SK-N-SH treated with all-trans-retinoic acid at 6 μM for 48 hours (cell line): ENCODE data around the gene CHN1.

Experiments used
- ARNTL ChIP-seq: fragments of 450-650 bp; formaldehyde crosslinking; IDR thresholded peaks from 2 replicates; pipeline ENCODE4 v1.5.0; 2020; ENCODE audit warnings: low read depth, mild to moderate bottlenecking, moderate library complexity, borderline replicate concordance
- CSRNP3 ChIP-seq: fragments of 250-450 bp; sonication (Bioruptor Pico); IDR thresholded peaks from 2 replicates; pipeline ENCODE4 v1.5.1; 2021; ENCODE audit warnings: mild to moderate bottlenecking, moderate library complexity
- GLIS3 ChIP-seq: fragments of 250-450 bp; sonication (Bioruptor Pico); IDR thresholded peaks from 2 replicates; pipeline ENCODE4 v1.5.0; 2020; ENCODE audit warnings: mild to moderate bottlenecking, moderate library complexity
- OSR1 ChIP-seq: fragments of 250-450 bp; sonication (Bioruptor Pico); IDR thresholded peaks from 2 replicates; pipeline ENCODE4 v1.8.0; 2022; ENCODE audit warnings: moderate library complexity, mild to moderate bottlenecking, inconsistent platforms
- PATZ1 ChIP-seq: fragments of 250-450 bp; sonication (Bioruptor Pico); IDR thresholded peaks from 2 replicates; pipeline ENCODE4 v1.8.0; 2020; ENCODE audit warnings: mild to moderate bottlenecking, moderate library complexity, borderline replicate concordance
- POU6F1 ChIP-seq: fragments of 250-450 bp; sonication (Bioruptor Pico); IDR thresholded peaks from 2 replicates; pipeline ENCODE4 v1.8.0; 2021; ENCODE audit warnings: low read depth, mild to moderate bottlenecking, moderate library complexity, borderline replicate concordance
- RARB ChIP-seq: fragments of 250-450 bp; sonication (Bioruptor Pico); IDR thresholded peaks from 2 replicates; pipeline ENCODE4 v1.8.0; 2021; ENCODE audit warnings: mild to moderate bottlenecking, moderate library complexity
- SNAI2 ChIP-seq: fragments of 250-450 bp; sonication (Bioruptor Pico); IDR thresholded peaks from 2 replicates; pipeline ENCODE4 v1.5.0; 2020; ENCODE audit warnings: mild to moderate bottlenecking, moderate library complexity
- ZC3H10 ChIP-seq: fragments of 250-450 bp; sonication (Bioruptor Pico); IDR thresholded peaks from 2 replicates; pipeline ENCODE4 v1.5.1; 2021; ENCODE audit warnings: mild to moderate bottlenecking, moderate library complexity
- ZFP3 ChIP-seq: fragments of 250-450 bp; sonication (Bioruptor Pico); IDR thresholded peaks from 2 replicates; pipeline ENCODE4 v1.5.0; 2020; ENCODE audit warnings: mild to moderate bottlenecking, moderate library complexity
- ZNF565 ChIP-seq: fragments of 450-650 bp; formaldehyde crosslinking; conservative IDR thresholded peaks from 2 replicates; pipeline ENCODE4 v1.5.0; 2020; ENCODE audit warnings: low read depth, mild to moderate bottlenecking, moderate library complexity
- ZNF8 ChIP-seq: fragments of 450-650 bp; formaldehyde crosslinking; IDR thresholded peaks from 2 replicates; pipeline ENCODE4 v1.5.0; 2020; ENCODE audit warnings: mild to moderate bottlenecking, moderate library complexity

- TF ChIP-seq SNAI2 (no peak), POU6F1 (CRISPR knock-in tag) (no peak), PATZ1 (CRISPR knock-in tag) (no peak), GLIS3 (CRISPR knock-in tag) (no peak), ZNF8 (CRISPR knock-in tag) (no peak), ARNTL (no peak), ZFP3 (no peak), CSRNP3 (CRISPR knock-in tag) (no peak), ZNF565 (no peak), RARB (CRISPR knock-in tag) (no peak), OSR1 (CRISPR knock-in tag) (no peak), ZC3H10 (no peak)
Measured at GRCh38 chr2:174970092-174970491, 35.1 kb downstream of the CHN1 start.
